Left ventricle myocardium inferior (tissue), 1 donor: ENCODE data around the gene NUAK1. TPM values are rescaled to one million over a fixed set of nuclear protein-coding genes. Genes with fewer than 3 reads are reported as not detected.

Experiments used
- DNase-seq: peaks from one replicate; pipeline ENCODE4 v3.0.0-alpha.2; 2020
- H3K27ac ChIP-seq: fragments of 200-600 bp; replicated peaks from 2 replicates; pipeline ENCODE4 v1.8.0; 2021
- H3K27me3 ChIP-seq: fragments of 200-600 bp; 2 replicates; pipeline ENCODE4 v1.8.0; 2021; ENCODE audit warnings: low read depth
- H3K36me3 ChIP-seq: fragments of 200-600 bp; 2 replicates; pipeline ENCODE4 v1.8.0; 2021
- H3K4me1 ChIP-seq: fragments of 200-600 bp; 2 replicates; pipeline ENCODE4 v1.8.0; 2021
- H3K4me3 ChIP-seq: fragments of 200-600 bp; 2 replicates; pipeline ENCODE4 v1.8.0; 2021; ENCODE audit warnings: mild to moderate bottlenecking, moderate library complexity
- H3K9me3 ChIP-seq: fragments of 200-600 bp; replicated peaks from 2 replicates; pipeline ENCODE4 v1.8.0; 2021
- intact Hi-C: fragments of 100-400 bp; cut with micrococcal nuclease; formaldehyde crosslinking; loops from one replicate; pipeline ENCODE4 v1.11.0; 2022
- total RNA-seq: library from RNA; stranded (reverse); fragmentation: NEBNext Ultra II Directional; extraction: Animal tissue kit (Norgen Biotek cat#: 25700); gene quantifications from one replicate; pipeline ENCODE4 v1.2.1, GENCODE V29; 2021
- TF ChIP-seq, protein P1 (sequence below): fragments of 200-600 bp; IDR thresholded peaks from 2 replicates; pipeline ENCODE4 v1.8.0; 2021; ENCODE audit warnings: antibody characterized with exemption, mild to moderate bottlenecking, borderline replicate concordance
- donor health status: DM: no; HTN: yes; CAD: no; lungs with severe emphysema.

NUAK1 gene
- total RNA-seq, 1 donor from 2014 or later, result 42.1 TPM

DNA sequence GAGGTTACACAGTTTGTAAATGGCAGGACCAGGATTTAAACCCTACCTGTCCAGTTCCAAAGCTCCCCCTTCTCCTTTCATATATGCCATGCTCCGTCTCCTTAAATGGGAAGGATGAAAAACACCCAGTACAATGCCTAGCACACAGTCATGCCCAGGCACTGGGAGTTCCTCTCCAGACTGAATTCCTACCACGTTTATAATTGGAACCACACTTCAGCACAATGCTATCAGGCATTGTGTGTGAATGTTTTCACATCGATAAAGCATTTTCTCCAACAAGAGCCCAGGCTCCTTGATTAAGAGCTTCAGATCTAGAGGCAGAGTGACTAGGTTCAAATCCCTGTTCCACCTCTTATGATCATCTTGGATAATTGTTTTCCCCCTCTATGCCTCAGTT lies 2.7 kb upstream of the NUAK1 start:
- intact Hi-C loops, result loop anchor here (10.0 kb wide), 1 partner anchor 717 kb away; no protein-coding TSS in a partner anchor
- Histone ChIP-seq H3K9me3 (no peaks in the 10 kb centered on the region), H3K36me3 (no peaks in the 10 kb centered on the region), H3K27ac (peak overlapping the region; percentile 98), H3K4me3 (peak overlapping the region; percentile 95), H3K4me1 (peaks cover 90% of the 10 kb centered on the region), H3K27me3 (no peaks in the 10 kb centered on the region)
- DNase-seq, result no peak
- TF ChIP-seq, protein P1, sequence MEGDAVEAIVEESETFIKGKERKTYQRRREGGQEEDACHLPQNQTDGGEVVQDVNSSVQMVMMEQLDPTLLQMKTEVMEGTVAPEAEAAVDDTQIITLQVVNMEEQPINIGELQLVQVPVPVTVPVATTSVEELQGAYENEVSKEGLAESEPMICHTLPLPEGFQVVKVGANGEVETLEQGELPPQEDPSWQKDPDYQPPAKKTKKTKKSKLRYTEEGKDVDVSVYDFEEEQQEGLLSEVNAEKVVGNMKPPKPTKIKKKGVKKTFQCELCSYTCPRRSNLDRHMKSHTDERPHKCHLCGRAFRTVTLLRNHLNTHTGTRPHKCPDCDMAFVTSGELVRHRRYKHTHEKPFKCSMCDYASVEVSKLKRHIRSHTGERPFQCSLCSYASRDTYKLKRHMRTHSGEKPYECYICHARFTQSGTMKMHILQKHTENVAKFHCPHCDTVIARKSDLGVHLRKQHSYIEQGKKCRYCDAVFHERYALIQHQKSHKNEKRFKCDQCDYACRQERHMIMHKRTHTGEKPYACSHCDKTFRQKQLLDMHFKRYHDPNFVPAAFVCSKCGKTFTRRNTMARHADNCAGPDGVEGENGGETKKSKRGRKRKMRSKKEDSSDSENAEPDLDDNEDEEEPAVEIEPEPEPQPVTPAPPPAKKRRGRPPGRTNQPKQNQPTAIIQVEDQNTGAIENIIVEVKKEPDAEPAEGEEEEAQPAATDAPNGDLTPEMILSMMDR, result no peak

DNA sequence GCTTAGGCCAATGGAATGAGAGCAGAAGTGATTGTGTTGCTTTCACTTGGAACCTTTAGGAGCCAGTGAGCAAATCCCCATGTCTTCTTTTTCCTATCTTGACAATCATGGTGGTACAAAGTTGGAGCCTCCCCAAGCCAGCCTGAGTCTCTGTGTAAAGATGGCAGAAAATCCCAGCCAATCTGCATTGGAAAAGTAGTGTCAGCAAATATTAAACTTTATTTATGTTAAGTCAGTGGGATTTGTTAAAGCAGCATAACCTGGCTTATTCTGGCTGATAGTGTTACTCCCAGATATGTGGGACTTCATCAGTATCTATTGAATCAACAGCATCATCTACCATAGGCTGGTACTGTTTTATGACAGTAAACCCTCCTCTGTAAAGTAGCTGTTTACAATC lies 2.2 kb upstream of the NUAK1 start:
- Histone ChIP-seq H3K4me3 (peak overlapping the region; percentile 95), H3K27ac (peak overlapping the region; percentile 98), H3K27me3 (no peaks in the 10 kb centered on the region), H3K4me1 (peaks cover 92% of the 10 kb centered on the region), H3K9me3 (no peaks in the 10 kb centered on the region), H3K36me3 (no peaks in the 10 kb centered on the region)
- TF ChIP-seq, protein P1, result no peak
- intact Hi-C loops, result loop anchor here (10.0 kb wide), 1 partner anchor 716 kb away; no protein-coding TSS in a partner anchor
- no peak for DNase-seq

DNA sequence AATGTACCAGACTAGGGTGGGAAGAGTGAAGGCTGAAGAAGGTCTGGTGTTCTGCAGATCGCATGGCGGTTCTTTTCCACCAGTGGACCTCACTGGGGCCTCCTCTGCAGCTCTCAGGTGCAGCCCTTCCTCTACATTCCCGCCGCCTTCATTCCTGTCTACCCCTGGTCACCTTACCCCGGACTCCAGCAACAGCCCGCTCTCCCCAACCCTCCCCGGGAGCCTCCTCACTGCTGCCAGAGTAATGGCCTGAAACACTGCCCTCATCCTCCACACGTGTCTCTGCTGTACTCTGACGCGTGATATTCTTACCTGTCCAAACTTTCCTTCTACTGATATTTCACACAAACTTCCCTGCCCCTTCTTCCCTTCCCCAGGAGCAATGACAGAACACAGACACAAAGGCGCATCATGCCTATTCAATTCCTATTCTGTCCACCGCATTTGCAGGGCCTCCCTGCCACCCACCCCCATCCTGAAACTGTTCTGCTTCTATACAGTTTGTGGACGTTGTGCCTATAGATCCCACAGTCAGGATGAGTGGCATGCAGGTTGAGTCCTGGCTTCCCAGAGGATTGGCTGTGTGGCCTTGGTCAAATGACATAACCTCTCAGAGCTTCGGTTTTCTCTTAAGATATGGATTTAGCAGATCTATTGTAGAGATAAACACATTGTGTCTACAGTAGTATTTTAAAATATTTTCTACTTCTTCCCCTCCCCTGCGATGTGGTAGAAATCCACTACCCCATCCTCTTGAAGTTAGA lies 1.7 kb upstream of the NUAK1 start:
- Histone ChIP-seq H3K4me3 (peak overlapping the region; percentile 95), H3K27ac (peak overlapping the region; percentile 98), H3K4me1 (peaks cover 92% of the 10 kb centered on the region), H3K27me3 (no peaks in the 10 kb centered on the region), H3K36me3 (no peaks in the 10 kb centered on the region), H3K9me3 (no peaks in the 10 kb centered on the region)
- intact Hi-C loops, result loop anchor here (10.0 kb wide), 1 partner anchor 716 kb away; no protein-coding TSS in a partner anchor
- DNase-seq, result no peak
- TF ChIP-seq, protein P1, result no peak

DNA sequence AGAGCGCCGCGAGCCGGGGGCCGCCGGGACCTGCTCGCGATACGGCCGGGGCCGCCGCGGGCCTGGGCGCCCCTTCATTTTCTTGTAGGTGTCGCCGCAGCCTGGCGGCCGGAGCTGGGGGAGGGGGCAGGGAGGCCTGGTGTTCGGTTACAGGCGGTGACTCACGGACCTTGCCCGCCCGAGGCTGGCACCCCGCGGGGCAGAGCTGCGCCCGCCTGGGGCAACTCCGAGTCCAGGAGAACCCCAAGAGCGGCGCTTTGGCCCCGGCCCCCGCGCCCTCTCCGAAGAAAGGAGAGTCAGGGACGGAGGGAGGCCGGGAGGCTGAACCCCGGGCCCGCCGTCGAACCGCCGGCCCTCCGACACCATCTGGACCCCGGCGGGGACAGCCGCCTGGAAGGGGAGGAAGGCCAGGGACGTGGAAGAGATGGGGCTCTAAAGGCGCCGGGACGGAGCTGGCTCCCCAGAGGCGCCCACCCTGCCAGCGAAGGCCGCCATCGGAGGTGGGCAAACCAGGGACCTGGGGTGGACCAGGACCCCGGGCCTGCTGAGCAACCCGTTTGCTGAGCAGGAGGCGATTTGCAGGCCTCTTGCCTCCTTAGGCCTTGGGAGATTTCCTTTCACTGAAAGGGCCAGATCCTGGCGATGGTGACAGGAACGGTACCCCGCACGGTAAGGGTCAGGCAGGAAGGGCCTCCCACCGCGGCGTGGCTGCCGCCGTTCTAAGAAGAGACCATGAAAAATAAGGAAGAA lies 843 bp upstream of the NUAK1 start:
- Histone ChIP-seq H3K27ac (peak overlapping the region; percentile 98), H3K4me3 (peak overlapping the region; percentile 95), H3K36me3 (no peaks in the 10 kb centered on the region), H3K9me3 (no peaks in the 10 kb centered on the region), H3K4me1 (peaks cover 92% of the 10 kb centered on the region), H3K27me3 (no peaks in the 10 kb centered on the region)
- intact Hi-C loops, result loop anchor here (10.0 kb wide), 1 partner anchor 715 kb away; no protein-coding TSS in a partner anchor
- peak; percentile 79 for DNase-seq
- TF ChIP-seq, protein P1, result no peak

DNA sequence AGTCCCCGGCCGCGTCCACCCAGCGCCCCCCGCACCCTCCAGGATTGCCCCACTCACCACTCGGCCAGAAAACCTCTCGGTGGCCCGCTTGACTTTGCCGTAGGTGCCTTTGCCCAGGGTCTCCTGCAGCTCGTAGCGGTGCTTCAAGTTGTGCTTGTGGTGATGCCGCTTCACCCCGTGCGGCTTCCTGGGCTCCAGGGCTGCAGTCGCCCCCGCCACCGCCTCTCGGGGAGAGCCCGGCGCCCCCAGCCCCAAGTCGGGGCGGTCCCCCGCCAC lies 459 bp downstream of the NUAK1 start:
- H3K36me3 ChIP-seq, result no peaks in the 10 kb centered on the region
- no peaks in the 10 kb centered on the region for H3K9me3 ChIP-seq
- intact Hi-C loops, result no loop called here
- TF ChIP-seq, protein P1, result no peak
- H3K4me1 ChIP-seq, result peaks cover 92% of the 10 kb centered on the region
- no peaks in the 10 kb centered on the region for H3K27me3 ChIP-seq
- DNase-seq, result no peak
- H3K4me3 ChIP-seq, result peak overlapping the region; percentile 95
- H3K27ac ChIP-seq, result peak overlapping the region; percentile 98
